ENCODE measurements around the gene KATNB1. TPM values are rescaled to one million over a fixed set of nuclear protein-coding genes. Genes with fewer than 3 reads are reported as not detected.
"Not testable (repeated sequence)": the region's sequence is repeated elsewhere in the genome, so short reads cannot be mapped to it uniquely, and the experiment has no call there.

KATNB1 gene
- total RNA-seq, 1 donor from 2014 or later, result 12.9 TPM

DNA sequence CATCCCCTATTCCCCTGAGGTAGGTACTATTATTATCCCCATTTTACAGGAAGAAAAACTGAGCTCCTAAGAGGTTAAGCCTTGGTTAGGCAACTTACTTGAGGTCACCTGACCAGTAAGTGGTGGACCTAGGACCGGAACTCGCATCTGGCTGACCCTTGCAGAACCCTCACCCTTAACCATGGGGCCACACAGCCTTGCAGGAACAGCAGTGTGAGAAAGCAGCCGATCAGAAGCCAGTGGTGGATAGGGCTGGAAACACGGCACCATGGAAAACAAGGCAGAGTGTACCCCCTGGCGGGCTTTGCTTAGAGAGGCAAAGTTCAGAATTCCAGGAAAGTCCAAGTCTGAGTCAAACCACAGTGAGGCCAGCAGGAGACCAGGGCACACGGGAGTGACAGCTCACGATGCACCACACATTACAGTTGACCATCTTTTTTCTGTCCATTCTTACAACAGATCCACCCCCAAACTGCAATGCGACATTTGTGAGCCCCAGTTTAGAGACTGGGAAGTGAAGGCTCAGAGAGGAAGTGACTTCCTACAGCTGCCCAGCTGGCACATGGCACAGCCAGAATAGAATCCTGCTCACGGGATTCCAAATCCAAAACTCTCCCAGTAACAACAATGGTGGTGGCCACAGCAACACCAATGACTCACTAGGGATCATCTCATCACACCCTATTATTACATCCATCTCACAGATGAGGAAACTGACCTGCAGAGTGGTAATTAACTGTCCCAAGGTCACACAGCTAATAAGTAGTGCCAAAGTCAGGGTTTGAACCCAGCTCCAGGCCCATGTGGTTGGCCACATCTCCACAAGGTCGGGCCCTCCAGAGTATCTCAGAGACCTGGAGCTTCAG lies 46.4 kb downstream of the KATNB1 start:
- Histone ChIP-seq H3K27me3 (ENCODE audit: control insufficient read depth, insufficient read depth, low read length) (no peaks in the 10 kb centered on the region), H3K36me3 (ENCODE audit: control insufficient read depth, insufficient read depth, low read length) (peaks cover 16% of the 10 kb centered on the region)
- peak; percentile 18 for FAIRE-seq

DNA sequence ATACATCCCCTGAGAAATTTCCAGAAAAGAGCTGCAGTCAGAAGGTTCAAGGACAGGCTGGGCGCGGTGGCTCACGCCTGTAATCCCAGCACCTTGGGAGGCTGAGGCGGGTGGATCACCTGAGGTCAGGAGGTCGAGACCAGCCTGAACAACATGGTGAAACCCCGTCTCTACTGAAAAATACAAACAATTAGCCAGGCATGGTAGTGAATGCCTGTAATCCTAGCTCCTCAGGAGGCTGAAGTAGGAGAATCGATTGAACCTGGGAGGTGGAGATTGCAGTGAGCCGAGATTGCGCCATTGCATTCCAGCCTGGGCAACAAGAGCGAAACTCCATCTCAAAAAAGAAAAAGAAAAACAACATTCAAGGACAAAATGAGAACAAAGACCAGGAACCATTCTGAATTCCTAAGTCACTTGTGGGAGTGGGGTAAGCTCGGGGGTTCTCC lies 47.1 kb downstream of the KATNB1 start:
- H3K36me3 ChIP-seq (ENCODE audit: control insufficient read depth, insufficient read depth, low read length), result peaks cover 16% of the 10 kb centered on the region
- DNase-seq (ENCODE audit: low read depth); FAIRE-seq; H3K4me3 ChIP-seq (ENCODE audit: low read depth, low read length); H3K27me3 ChIP-seq (ENCODE audit: control insufficient read depth, insufficient read depth, low read length): not testable (repeated sequence)

More for the DNA sequence above, 46.4 kb downstream of the KATNB1 start:
- DNase-seq (ENCODE audit: low read depth), result peak; percentile 35
- TF ChIP-seq, protein P1, sequence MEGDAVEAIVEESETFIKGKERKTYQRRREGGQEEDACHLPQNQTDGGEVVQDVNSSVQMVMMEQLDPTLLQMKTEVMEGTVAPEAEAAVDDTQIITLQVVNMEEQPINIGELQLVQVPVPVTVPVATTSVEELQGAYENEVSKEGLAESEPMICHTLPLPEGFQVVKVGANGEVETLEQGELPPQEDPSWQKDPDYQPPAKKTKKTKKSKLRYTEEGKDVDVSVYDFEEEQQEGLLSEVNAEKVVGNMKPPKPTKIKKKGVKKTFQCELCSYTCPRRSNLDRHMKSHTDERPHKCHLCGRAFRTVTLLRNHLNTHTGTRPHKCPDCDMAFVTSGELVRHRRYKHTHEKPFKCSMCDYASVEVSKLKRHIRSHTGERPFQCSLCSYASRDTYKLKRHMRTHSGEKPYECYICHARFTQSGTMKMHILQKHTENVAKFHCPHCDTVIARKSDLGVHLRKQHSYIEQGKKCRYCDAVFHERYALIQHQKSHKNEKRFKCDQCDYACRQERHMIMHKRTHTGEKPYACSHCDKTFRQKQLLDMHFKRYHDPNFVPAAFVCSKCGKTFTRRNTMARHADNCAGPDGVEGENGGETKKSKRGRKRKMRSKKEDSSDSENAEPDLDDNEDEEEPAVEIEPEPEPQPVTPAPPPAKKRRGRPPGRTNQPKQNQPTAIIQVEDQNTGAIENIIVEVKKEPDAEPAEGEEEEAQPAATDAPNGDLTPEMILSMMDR (IDR thresholded peaks at IDR 0.05; ENCODE audit: insufficient read depth, low read length, severe bottlenecking), result no peak
- no peak overlapping the region for H3K4me3 ChIP-seq (ENCODE audit: low read depth, low read length)

GRCh38 chr16:57783116-57783515 lies 47.5 kb downstream of the KATNB1 start:
- Histone ChIP-seq H3K27me3 (ENCODE audit: control insufficient read depth, insufficient read depth, low read length) (no peaks in the 10 kb centered on the region), H3K4me3 (ENCODE audit: low read depth, low read length) (no peak overlapping the region), H3K36me3 (ENCODE audit: control insufficient read depth, insufficient read depth, low read length) (peaks cover 16% of the 10 kb centered on the region)
- TF ChIP-seq, protein P1 (IDR thresholded peaks at IDR 0.05; ENCODE audit: insufficient read depth, low read length, severe bottlenecking), result no peak
- DNase-seq (ENCODE audit: low read depth), result no peak
- no peak for FAIRE-seq

DNA sequence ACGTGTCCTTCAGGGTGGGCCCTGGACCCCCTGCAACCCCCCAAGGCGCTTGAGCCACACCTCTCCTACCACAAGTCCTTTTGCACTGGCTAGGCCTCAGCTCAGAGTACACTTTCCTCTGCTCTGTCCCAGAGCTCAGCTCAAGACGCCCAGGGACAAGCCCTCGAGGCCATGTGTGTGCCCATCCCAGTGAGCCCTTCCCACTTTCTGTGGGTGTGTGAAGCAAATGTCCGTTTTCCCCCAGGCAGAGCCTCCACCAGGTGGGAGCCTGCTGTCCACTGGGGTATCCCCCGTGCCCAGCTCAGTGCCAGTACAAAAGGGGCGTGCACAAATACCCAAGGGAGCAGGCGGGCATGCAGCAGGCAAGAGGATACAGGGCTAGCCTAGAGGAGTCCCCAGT lies 48.3 kb downstream of the KATNB1 start:
- TF ChIP-seq, protein P1 (IDR thresholded peaks at IDR 0.05; ENCODE audit: insufficient read depth, low read length, severe bottlenecking), result no peak
- Histone ChIP-seq H3K4me3 (ENCODE audit: low read depth, low read length) (no peak overlapping the region), H3K36me3 (ENCODE audit: control insufficient read depth, insufficient read depth, low read length) (peaks cover 19% of the 10 kb centered on the region), H3K27me3 (ENCODE audit: control insufficient read depth, insufficient read depth, low read length) (no peaks in the 10 kb centered on the region)
- DNase-seq (ENCODE audit: low read depth) (no peak), FAIRE-seq (no peak)

- FAIRE-seq (no peak), DNase-seq (ENCODE audit: low read depth) (no peak)
- TF ChIP-seq, protein P1 (IDR thresholded peaks at IDR 0.05; ENCODE audit: insufficient read depth, low read length, severe bottlenecking), result no peak
- Histone ChIP-seq H3K36me3 (ENCODE audit: control insufficient read depth, insufficient read depth, low read length) (peaks cover 19% of the 10 kb centered on the region), H3K27me3 (ENCODE audit: control insufficient read depth, insufficient read depth, low read length) (no peaks in the 10 kb centered on the region), H3K4me3 (ENCODE audit: low read depth, low read length) (no peak overlapping the region)
Observed at GRCh38 chr16:57784334-57784733, 48.8 kb downstream of the KATNB1 start.

DNA sequence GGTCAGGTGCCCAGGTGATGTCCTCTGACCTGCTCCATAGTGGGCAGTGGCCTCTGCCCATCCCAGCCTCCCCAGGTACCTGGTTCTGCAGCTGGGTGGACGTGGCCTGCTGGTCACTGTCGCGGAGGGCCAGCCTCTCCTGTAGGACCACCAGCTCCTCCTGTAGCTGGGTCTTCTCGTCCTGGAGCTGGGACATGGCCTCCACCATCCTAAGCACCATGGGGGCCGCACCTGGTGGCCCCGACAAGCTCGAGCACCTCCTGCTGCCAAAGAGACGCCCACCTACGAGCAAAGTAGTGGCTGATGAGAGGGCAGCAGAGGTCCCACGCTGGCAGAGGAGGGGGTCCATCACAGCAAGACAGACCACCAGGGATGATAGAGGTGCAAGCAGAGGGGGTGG lies 49.8 kb downstream of the KATNB1 start:
- Histone ChIP-seq H3K36me3 (ENCODE audit: control insufficient read depth, insufficient read depth, low read length) (peaks cover 20% of the 10 kb centered on the region), H3K27me3 (ENCODE audit: control insufficient read depth, insufficient read depth, low read length) (no peaks in the 10 kb centered on the region), H3K4me3 (ENCODE audit: low read depth, low read length) (no peak overlapping the region)
- FAIRE-seq, result no peak
- no peak for DNase-seq (ENCODE audit: low read depth)
- TF ChIP-seq, protein P1 (IDR thresholded peaks at IDR 0.05; ENCODE audit: insufficient read depth, low read length, severe bottlenecking), result no peak
